GM18858 (cell line): ENCODE measurements around the gene METTL13.
A peak's percentile ranks its signal among the peaks of the same experiment; 100 is the strongest.

Source experiments
- ATAC-seq: cut with Tn5 transposase; IDR thresholded peaks from one replicate; pipeline ENCODE4 v1.9.1; 2021; ENCODE audit not compliant: unreplicated experiment

Gene METTL13, protein sequence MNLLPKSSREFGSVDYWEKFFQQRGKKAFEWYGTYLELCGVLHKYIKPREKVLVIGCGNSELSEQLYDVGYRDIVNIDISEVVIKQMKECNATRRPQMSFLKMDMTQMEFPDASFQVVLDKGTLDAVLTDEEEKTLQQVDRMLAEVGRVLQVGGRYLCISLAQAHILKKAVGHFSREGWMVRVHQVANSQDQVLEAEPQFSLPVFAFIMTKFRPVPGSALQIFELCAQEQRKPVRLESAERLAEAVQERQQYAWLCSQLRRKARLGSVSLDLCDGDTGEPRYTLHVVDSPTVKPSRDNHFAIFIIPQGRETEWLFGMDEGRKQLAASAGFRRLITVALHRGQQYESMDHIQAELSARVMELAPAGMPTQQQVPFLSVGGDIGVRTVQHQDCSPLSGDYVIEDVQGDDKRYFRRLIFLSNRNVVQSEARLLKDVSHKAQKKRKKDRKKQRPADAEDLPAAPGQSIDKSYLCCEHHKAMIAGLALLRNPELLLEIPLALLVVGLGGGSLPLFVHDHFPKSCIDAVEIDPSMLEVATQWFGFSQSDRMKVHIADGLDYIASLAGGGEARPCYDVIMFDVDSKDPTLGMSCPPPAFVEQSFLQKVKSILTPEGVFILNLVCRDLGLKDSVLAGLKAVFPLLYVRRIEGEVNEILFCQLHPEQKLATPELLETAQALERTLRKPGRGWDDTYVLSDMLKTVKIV

DNA sequence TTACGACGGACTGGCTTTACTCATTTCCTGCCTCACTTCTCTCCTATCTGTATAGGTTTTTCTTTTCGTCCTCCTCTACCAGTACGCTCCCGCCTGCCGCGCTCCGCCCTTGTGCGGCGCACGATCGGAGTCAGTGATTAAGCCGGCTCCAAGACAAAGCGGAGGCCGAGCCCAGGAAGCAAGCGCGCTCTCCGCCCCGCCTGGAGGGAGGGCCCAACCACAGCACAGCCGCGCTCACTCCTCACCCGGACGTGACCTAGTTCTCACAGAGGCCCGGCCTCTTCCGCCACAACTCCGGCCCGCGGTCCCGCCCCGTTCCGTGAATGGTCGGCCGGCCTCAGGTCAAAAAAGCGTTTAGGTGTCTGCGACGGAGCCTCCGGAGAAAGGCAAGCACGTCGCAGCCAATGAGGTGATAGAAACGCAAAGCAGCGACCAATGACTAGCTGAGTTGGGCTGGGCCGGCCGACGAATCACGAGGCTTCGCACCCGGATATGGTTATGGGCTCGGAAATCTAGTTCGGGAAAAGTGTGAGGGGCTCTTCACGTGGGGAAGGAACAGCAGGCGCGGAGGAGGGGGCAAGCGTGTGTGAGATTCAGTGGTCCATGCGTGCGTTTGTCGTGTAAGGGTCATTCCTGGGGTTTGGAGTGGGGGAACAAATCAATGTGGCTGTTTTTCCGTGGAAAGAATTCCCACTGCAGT lies at the start of gene METTL13:
Gene METTL13 (plus strand): TSS at position 485 of the 700 bp plus-strand sequence. CDS start 308 bp downstream, outside the sequence.
- ATAC-seq, result peak; percentile 95

DNA sequence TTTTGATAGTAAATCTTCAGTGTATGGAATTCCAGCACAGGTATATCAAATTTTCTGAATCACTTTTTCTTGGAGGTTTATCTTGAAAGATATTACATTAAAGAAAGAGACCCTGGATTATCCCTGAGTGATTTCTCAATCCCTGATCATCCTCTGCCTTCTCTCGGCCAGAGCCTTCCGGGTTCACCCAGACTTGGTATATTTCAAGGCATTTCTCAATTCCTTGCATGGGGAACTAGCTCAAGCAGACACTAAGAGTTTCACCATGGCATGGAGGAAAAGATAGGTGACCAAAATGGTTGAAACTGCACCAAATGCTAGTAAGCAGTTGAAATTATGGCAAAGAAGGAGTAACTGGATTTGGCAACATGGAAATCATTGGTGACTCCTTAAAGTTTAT lies 45.3 kb upstream of the METTL13 start:
- no peak for ATAC-seq

DNA sequence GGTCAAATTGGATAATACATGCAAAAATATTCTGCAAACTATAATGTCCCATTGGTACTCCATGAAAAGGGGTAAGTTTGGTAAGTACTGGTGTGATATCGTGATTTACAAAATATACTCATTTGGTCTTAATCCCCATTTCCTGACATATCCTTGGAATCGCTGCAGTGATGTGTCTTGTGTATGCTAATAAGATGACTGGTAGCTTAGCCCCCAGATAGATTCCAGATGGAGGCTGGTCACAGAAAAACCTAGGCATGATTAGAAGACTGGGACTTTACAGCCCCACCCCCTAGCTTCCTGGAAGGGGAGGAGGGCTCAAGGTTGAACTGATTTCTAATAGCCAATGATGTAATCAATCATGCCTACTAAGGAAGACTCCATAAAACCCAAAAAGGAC lies 42.5 kb upstream of the METTL13 start:
- no peak for ATAC-seq

DNA sequence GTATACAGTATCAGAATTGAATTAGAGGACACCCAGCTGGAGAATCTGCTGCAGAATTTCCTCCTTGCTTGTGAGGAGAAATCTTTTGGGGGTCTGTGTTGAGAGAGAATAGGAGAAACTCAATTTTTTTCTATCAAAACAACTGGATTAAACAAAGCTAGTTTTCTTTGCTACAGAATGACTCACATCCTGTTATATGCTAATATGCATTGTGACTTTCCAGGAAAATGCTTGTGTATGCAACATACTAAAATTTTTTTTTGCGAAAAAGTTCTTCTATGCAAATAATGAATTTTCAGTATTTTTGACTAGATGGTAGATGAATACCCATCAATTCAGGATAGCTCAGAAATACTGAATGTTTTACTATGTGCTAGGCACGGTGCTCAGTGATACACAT lies 41.8 kb upstream of the METTL13 start:
- no peak for ATAC-seq

DNA sequence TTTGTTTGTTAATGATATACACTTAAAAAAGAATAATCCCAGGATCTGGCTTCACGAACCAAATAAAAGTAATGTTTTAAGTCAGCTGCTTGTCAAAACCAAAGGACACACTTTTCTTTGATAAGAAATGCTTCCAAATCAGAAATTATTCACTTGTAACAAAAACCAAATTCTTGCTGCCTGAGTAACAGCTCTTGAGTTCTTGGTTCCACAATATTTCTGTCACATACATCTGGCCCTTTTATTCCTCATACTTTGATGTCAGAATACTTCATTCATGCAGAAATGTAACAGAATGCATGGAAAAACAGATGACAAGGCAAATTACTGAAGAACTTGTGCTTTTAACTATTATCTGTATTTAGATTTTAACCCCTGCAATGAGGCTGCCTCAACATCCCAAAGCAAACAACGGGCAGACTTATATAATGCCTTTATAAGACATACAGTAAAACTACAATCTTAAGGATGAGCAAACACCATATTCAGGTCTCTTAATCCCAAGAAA lies 41.0 kb upstream of the METTL13 start:
- no peak for ATAC-seq

DNA sequence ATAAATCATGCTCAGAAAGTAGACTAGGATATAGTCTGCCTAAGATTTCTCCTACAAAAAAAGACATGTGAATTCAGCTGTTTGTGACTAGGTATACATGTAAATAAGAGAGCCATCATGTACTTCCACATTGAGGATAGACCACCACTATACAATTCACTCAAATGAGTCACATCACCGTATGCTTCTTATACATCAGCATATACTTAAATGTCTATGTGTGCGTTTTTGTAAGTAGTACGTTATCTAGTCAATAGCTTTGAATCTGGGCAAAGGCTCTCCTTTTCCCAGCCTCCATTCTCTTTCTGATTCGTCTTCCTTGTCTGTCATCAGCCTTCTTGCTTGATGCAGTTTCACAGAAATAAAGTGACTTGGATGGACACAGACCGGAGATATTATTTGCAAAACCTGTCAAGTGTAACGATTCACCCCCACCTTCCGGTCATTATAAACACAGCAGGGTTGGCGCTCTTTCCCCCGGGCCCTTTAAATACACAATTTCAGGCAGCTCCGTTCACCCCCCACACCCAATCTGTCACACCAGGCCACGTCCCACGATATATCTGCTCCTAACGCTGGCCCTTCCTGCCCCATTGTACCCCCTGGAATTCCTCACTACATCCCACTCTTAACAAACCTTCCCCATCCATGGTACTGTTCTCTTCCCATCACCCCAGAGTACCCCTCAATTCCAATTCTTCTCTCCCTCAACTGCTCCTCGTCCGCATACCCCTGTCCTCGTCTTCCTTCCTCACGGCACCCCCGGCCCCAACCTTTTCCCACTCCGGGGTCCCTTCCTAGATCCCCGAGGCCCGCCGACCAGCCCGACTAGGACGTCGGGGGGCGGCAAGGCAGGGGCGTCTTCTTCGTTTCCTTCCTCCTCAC lies 40.2 kb upstream of the METTL13 start:
- ATAC-seq, result no peak

DNA sequence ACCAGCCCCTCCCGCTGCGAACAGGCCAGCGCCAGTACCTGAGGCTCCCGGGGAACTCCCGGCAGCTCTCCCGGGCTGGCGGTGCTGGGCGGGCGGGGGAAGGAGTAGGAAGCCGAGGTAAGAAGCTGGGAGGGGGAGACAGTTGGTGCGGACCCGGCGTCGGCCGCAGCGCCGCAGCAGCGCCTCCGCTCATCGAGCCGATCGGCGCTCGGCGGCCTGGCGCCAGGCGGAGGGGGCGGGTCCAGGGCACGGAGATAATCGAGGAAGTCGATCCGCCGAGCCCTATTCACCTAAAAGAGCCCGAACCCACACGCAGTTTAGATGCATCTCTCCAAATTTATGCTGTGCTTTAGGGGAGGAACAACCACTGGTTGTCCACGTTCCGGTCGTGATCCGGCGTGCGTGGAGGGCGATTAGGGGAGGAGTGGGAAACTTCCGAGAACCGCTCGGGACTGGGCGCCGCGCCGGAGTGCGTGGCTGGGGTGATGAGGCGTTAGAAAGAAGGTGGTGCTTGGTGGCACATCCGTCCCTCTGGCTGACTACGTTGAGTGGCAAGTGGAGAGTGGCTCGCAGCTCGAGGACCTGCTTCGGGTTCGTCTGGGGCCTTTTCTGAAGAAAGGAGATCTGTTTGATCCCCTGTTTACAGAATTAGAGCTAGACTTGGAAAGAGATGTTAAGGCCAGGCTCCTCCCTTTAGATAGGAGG lies 39.4 kb upstream of the METTL13 start, which contains the start of gene VAMP4:
Gene VAMP4 (minus strand): TSS at position 194 of the 705 bp plus-strand sequence. CDS start 3,651 bp downstream, outside the sequence.
- ATAC-seq, result peak; percentile 88

DNA sequence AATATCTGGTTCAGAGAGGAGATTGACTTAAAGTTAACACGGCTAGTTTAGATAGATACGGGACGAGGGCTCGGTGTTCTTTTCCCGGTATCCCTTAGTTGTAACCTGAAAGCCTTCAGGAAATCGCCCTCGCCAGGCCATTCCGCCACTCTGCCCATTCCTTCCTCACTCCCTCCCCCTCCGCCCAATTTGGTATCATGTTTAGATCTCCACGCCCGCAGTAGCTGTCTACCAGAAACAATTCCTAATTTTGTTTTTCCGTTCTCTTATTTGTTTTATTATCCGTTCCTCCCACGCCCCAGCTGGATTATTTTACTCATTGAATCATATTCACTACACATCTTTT lies 38.9 kb upstream of the METTL13 start:
- ATAC-seq, result no peak

DNA sequence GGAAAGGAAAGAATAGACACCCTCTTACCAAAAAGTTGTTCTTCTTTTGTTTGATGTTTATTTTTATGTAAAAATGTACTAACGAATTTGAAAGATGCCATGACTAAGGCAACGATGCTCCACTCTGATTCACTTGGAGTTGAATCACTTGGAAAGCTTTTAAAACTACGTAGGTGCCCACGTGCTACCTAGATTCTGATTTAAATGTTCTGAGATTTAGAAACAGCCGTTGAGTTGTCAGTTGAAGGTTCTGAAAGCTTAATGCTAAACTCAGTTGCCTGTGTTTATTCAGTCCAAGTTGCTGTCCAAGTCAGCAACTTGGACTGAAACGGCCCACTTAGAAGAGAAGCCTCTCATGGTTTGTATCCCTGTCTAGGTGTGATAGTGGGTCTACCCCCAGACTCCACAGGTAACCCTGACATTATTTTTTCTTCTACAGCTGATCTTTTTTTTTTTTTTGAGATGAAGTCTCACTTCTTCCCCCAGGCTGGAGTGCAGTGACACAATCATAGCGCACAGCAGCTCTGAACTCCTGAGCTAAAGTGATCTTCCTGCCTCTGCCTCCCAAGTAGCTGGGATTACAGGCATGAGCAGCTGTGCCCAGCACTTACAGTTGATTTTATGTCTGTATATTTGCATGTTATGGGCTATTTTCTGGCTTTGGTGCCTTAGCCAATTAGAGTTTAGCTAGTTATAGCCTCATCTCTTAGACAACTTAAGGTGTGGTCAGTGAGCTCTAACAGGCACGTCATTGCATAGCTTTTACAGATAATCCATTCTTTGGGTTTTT lies 38.2 kb upstream of the METTL13 start:
- ATAC-seq, result no peak

DNA sequence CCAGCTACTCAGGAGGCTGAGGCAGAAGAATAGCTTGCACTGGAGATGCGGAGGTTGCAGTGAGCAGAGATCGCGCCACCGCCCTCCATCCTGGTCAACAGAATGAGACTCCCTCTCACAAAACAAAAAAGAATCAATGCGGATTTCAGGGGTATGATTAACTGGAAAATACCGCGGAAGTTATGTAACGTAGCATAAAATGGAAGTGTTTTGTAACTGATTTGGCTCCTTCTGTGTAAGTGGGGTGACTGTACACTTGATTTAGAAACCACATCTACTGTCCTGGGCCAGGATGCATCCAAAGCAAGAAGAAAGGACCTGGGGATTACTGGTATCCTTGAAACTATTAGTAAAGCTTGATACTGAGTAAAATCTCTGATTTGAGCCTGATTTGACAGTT lies 36.5 kb upstream of the METTL13 start:
- no peak for ATAC-seq

DNA sequence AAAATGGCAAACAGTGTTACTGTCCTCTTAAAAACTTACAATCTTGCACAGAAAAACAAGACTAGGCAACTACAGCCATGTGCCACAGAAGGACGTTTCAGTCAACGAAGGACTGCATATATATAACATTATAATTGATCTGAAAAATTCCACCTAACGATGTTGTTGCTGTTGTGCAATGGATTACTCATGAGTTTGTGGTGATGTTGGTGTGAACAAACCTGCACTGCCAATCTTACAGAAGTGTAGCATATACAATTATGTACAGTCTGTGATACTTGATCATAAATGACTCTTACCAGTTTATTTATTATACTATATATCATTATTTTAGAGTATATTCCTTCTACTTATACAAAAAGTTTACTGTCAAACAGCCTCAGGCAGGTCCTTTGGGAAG lies 32.8 kb upstream of the METTL13 start:
- ATAC-seq, result no peak

DNA sequence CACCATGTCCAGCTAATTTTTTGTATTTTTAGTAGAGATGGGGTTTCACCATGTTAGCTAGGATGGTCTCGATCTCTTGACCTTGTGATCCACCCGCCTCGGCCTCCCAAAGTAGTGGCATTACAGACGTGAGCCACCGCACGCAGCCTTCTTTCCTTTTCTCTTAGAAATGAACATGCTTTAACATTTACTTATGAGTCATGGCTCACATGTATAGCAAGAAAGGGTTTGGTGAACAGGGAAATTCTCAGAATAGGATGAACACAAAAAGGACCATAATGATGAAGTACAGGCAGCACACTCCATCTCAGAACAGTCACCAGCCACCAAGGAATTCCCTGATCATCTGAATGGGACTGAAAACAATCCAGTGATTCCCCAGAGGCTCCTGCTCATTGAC lies 30.2 kb upstream of the METTL13 start:
- ATAC-seq, result no peak

DNA sequence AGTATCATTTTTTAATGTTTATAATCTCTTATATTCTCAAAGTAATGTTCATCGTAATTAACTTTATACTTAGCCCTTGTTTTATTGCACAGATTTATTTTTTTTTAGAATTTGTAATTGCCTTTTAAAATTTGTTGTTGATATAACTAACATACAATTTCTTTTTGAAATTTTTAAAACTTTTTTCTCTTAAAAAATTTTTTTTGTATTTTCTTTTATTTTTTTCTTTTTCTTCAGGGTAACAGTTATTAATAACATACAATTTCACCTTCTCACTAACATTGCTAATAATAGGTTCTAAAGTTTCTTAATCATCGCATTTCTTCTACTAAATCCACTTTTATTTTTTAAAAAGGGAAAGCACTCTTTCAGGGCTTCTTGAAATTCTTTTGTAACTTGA lies 28.3 kb upstream of the METTL13 start:
- no peak for ATAC-seq

DNA sequence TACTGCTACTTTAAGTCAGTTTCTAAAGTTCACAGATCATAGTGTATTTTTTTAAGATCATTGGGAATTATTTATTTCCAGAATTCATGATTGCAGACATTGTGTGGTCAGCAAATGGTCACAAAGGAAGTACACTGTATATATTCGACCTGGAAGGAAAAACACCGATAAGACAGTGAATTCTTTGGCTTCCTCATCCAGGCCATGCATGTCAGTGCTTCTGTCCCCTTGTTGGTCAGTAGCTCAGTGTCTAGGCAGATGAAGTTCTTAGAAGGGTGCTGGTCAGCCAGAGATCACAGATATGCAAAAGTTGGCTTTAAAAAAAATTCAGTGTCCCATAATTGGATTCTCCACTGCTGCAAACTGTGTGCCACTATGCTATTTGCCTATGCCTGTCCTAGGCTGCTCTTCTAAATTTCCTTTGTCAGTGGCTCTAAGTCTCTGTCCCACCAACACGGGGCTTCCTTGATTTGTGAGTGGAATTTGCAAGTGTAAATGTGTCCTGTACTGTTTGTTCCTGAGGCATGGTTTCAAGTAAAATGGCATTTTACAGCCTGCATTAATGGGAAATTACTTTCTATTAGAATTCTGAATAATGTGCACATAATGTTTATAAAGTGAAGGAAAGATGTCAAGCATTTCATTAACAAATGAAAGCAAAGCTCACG lies 27.6 kb upstream of the METTL13 start:
- ATAC-seq, result no peak

DNA sequence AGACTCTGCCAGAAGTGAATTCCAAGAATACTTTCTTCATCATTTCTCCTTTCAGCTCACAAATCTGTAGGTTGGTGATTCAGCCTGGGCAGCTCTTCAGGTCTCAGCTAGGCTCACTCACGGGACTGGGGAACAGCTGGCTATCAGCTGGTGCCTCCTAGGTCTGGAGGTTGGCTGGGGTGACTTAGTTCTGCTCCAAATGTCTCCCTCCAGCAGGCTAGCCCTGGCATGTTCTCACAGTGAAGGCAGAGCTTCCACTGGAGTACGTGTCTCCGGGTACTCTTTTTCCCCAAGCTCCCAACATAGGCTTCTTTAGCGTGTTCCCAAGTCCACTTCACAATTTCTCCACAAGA lies 27.1 kb upstream of the METTL13 start:
- ATAC-seq, result no peak

DNA sequence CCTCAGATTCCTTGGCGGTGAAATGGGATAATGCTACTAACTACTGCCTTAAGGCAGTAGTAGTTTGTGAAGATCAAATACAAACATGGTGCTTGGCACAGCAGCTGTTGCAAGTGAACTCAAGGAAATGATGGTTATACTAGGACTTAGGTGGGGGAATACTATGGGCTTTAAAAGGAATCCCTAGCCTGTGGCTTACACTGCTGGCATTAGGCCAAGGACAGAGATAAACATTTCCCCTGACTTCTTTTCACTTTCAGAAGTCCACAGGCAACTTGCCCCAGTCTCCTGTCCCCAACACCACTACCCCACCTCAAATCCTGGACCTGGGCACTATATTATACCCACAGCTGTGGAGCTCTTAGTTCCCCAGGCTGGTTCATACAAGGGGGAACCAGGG lies 26.5 kb upstream of the METTL13 start:
- no peak for ATAC-seq

DNA sequence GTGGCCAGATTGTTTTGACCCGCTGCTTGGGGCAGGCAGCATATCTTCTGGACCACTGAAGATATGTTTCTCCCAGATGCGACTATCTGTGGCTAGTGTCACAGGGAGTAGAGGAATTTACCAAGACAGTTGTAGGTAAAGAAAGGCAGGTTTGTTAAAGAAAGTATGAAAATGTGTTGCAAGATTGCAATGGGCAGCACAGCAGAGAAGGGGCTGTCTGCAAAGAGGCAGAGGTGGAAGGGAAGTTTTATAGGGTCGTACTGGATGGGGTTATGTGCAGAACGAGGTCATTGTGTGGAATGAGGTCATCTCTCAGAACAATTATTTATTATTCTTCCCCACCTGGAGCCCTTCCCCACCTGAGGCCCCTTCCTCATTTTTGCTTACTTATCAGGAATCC lies 24.6 kb upstream of the METTL13 start:
- ATAC-seq, result no peak

DNA sequence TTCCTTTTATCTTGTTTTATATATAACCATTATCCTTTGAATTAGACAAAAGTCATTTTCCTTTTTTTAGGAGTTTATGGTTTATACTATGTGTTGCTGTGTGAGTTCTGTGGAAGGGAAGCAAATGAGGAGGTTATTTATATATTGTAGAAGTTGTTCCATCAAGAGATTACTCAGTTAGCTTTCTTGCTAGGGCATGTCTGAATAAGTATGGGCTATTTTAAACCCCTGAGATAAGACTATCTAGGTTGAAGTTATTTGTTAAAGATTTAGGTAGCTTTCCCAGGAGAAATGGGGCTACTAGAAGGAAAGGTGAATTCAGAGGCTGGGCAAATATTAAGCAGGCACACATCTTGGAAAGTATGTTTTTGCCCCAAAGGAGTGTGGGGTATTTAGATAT lies 23.4 kb upstream of the METTL13 start:
- ATAC-seq, result no peak

DNA sequence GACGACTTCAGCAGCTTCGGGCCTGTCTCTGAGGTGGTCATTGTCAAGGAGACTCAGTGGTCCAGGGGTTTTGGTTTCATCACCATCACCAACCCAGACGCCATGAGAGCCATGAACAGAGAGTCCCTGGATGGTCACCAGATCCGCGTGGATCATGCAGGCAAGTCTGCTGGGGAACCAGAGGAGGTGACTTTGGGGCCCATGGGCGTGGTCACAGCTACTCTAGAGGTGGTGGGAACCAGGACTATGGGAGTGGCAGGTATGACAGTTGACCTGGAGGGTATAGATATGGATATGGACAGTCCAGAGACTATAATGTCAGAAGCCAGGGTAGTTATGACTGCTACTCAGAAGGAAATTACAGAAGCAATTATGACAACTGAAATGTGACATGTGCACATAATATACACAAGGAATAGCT lies 19.3 kb upstream of the METTL13 start:
- no peak for ATAC-seq
